ENCODE measurements around the gene MYO3B. TPM values are rescaled to one million over a fixed set of nuclear protein-coding genes. Genes with fewer than 3 reads are reported as not detected.
"Not testable (repeated sequence)": the region's sequence is repeated elsewhere in the genome, so short reads cannot be mapped to it uniquely, and the experiment has no call there.

MYO3B gene
- total RNA-seq, 2 donors from 2014 or later = 0.05 to 0.32 TPM

DNA sequence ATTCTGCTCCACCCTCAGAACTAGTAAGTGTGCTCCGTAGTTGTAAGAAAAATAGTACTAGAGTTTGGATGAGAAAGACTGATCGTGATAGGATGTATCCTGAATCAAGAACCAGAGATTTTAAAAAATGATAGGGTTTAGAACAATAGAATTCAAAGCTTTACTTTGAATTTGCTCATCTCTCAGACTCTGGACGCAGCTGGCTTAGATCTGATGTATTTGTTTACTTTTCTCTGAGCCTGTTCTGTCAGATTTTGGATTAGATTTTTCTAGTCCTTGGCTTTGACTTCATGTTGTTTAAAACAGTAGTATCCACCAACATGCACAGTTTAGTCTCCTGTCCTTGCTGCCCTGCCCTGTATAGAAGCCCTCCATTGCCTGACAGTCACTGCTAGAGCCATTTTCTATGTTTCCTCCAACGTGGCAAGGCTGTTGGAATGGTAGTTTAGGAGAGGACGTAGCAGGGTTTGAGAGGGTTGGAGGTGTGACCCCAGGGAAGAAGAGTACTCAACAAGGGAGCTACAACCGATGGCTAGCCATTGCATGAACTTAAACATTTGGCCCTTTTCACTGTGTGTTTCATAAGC lies 92.4 kb downstream of the MYO3B start:
- intact Hi-C loops (cut with DNase I) = no loop called here
- no peaks in the 10 kb centered on the region for H3K27me3 ChIP-seq
- no peak overlapping the region for H3K9ac ChIP-seq (ENCODE audit: low read depth in 2 of 2, low read length in 2 of 2)
- TF ChIP-seq, protein P1, sequence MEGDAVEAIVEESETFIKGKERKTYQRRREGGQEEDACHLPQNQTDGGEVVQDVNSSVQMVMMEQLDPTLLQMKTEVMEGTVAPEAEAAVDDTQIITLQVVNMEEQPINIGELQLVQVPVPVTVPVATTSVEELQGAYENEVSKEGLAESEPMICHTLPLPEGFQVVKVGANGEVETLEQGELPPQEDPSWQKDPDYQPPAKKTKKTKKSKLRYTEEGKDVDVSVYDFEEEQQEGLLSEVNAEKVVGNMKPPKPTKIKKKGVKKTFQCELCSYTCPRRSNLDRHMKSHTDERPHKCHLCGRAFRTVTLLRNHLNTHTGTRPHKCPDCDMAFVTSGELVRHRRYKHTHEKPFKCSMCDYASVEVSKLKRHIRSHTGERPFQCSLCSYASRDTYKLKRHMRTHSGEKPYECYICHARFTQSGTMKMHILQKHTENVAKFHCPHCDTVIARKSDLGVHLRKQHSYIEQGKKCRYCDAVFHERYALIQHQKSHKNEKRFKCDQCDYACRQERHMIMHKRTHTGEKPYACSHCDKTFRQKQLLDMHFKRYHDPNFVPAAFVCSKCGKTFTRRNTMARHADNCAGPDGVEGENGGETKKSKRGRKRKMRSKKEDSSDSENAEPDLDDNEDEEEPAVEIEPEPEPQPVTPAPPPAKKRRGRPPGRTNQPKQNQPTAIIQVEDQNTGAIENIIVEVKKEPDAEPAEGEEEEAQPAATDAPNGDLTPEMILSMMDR (IDR thresholded peaks at IDR 0.05) = no peak
- H3K4me3 ChIP-seq = no peak overlapping the region
- no peak for DNase-seq
- H3K9me3 ChIP-seq = no peaks in the 10 kb centered on the region
- no peaks in the 10 kb centered on the region for H3K36me3 ChIP-seq
- no peak overlapping the region for H3K27ac ChIP-seq
- H3K4me1 ChIP-seq = no peaks in the 10 kb centered on the region

DNA sequence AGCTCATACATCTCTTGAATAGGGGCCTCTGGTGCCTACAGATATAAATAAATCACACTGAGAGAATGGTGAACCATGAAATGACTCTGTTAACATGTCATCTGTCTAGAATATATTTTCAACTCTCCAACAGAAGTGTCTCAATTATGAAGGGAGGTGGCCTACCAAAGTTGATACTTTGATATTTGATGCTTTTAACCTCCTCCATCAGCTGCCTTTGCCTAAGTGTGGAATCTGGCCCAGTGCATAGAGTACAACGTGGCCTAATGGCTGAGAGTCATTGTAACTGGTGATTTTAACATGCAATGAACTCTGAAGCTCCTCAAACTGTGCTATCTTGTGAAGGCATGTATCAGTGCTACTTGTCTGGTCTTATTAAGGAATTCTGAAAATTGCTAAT lies 93.4 kb downstream of the MYO3B start:
- intact Hi-C loops (cut with DNase I) = no loop called here
- H3K4me3 ChIP-seq = no peak overlapping the region
- H3K27ac ChIP-seq = no peak overlapping the region
- H3K36me3 ChIP-seq = no peaks in the 10 kb centered on the region
- H3K4me1 ChIP-seq = no peaks in the 10 kb centered on the region
- no peak overlapping the region for H3K9ac ChIP-seq (ENCODE audit: low read depth in 2 of 2, low read length in 2 of 2)
- no peaks in the 10 kb centered on the region for H3K9me3 ChIP-seq
- H3K27me3 ChIP-seq = no peaks in the 10 kb centered on the region
- no peak for DNase-seq
- TF ChIP-seq, protein P1 (IDR thresholded peaks at IDR 0.05) = no peak

DNA sequence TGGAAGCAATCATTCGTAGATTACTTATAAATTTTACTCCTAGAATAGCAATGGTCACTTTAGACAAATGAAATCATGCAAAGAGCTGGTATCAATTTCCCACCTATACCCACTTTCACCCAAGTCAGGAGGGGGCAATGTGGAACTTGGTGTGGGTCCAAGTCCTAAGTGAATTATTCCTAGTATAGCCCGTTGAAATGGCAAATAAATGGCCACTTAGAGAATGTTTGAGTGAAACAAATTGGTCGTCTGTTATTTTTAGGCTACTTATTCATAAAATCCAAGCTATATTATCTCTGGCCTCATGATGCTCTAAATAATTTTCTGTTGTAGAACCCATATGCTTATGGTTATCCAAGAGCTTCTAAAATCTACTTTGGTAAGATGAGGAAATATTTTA lies 98.1 kb downstream of the MYO3B start:
- intact Hi-C loops (cut with DNase I) = no loop called here
- H3K4me3 ChIP-seq = no peak overlapping the region
- no peak overlapping the region for H3K27ac ChIP-seq
- no peaks in the 10 kb centered on the region for H3K27me3 ChIP-seq
- DNase-seq = no peak
- TF ChIP-seq, protein P1 (IDR thresholded peaks at IDR 0.05) = no peak
- no peak overlapping the region for H3K9ac ChIP-seq (ENCODE audit: low read depth in 2 of 2, low read length in 2 of 2)
- H3K9me3 ChIP-seq = no peaks in the 10 kb centered on the region
- no peaks in the 10 kb centered on the region for H3K36me3 ChIP-seq
- H3K4me1 ChIP-seq = no peaks in the 10 kb centered on the region

DNA sequence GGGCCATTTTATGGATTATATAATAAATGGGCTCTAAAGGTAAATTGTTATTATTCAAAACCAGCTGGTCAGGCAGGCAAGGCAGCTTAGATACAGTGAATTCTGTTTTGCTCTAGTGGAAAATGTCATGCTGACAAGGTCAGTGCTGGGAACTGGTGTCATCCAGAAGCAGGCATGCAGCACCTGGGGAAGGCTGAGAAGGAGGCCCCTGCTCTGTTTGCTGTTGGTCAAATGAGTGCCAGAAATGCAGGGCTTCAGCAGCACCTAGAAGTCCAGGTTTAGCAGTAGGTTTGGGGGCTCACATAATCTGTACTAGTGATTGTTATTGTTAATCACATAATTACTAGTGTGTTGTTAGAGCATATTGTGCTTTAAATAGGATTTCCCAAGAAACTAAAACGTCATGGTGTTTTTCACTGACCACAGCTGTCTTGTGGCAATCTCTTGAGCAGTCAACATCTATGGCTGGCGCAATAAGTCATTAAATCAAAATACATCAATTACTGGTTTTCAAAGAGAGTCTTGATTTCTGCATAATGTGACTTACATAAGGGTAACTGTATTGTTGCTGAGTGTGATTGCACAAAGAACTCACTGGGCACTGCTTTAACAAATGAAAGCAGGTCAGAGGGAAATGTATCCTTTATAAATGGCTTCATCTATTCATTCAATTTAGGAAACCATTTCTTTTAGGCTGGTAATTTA lies 99.1 kb downstream of the MYO3B start:
- H3K9ac ChIP-seq (ENCODE audit: low read depth in 2 of 2, low read length in 2 of 2) = no peak overlapping the region
- no peaks in the 10 kb centered on the region for H3K36me3 ChIP-seq
- no peak overlapping the region for H3K4me3 ChIP-seq
- H3K9me3 ChIP-seq = no peaks in the 10 kb centered on the region
- intact Hi-C loops (cut with DNase I) = no loop called here
- TF ChIP-seq, protein P1 (IDR thresholded peaks at IDR 0.05) = no peak
- no peaks in the 10 kb centered on the region for H3K4me1 ChIP-seq
- no peak overlapping the region for H3K27ac ChIP-seq
- H3K27me3 ChIP-seq = no peaks in the 10 kb centered on the region
- no peak for DNase-seq

DNA sequence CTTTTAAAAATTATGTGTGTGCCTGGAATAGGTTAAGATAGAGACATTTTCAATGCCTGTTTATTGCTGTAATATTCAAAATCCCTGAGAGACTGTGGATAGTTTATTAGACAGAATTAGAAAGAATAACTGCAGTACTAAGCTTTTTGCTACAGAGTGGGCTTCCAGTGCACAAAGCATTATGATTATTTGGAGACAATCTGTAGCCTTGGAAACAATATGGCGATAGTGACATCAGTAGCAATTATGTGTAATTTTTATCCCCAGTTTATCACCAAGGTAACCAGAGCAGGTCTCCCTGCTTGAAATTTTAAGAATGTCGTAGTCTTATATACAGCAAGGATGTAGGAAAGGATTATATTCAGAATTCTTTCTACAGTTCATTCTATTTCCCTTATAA lies 100.0 kb downstream of the MYO3B start:
- Histone ChIP-seq H3K36me3 (no peaks in the 10 kb centered on the region), H3K27ac (no peak overlapping the region), H3K9me3 (no peaks in the 10 kb centered on the region), H3K9ac (ENCODE audit: low read depth in 2 of 2, low read length in 2 of 2) (no peak overlapping the region), H3K4me3 (no peak overlapping the region), H3K27me3 (no peaks in the 10 kb centered on the region), H3K4me1 (no peaks in the 10 kb centered on the region)
- DNase-seq = no peak
- intact Hi-C loops (cut with DNase I) = no loop called here
- TF ChIP-seq, protein P1 (IDR thresholded peaks at IDR 0.05) = no peak

DNA sequence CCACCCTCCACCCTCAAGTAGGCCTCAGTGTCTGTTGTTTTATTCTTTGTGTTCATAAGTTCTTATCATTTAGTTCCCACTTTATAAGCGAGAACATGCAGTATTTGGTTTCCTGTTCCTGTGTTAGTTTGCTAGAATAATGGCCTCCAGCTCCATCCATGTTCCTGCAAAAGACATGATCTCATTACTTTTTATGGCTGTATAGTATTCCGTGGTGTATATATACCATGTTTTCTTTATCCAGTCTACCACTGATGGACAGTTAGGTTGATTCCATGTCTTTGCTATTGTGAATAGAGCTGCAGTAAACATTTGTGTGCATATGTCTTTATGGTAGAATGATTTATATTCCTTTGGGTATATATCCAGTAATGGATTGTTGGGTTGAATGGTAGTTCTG lies 101.7 kb downstream of the MYO3B start:
- H3K27ac ChIP-seq; H3K27me3 ChIP-seq; H3K36me3 ChIP-seq; H3K4me3 ChIP-seq; H3K9me3 ChIP-seq; DNase-seq; H3K9ac ChIP-seq (ENCODE audit: low read depth in 2 of 2, low read length in 2 of 2); H3K4me1 ChIP-seq; intact Hi-C loops (cut with DNase I): not testable (repeated sequence)

Measured in colonic mucosa (tissue), 4 donors.